WTC11 (cell line): Measurements from ENCODE around the gene CD96. TPM values are rescaled to one million over a fixed set of nuclear protein-coding genes. Genes with fewer than 3 reads are reported as not detected.

Experiments
- ATAC-seq: fragments of 200-7000 bp; cut with Tn5 transposase; 2 replicates; pipeline ENCODE4 v1.10.0; 2021; ENCODE audit warnings: mild to moderate bottlenecking, moderate library complexity
- CTCF ChIA-PET: fragments of 300-600 bp; sonication (Branson Sonifier 250); formaldehyde crosslinking; loops from one replicate; lab custom pipeline; 2021; ENCODE audit warnings: antibody characterized with exemption; lab: Charles Lee
- POLR2A ChIA-PET: fragments of 350-600 bp; sonication (Branson Sonifier 250); formaldehyde crosslinking; loops from one replicate; lab custom pipeline; 2021; ENCODE audit warnings: antibody characterized with exemption; lab: Charles Lee
- DNase-seq: peaks from one replicate; pipeline ENCODE4 v3.0.0; 2021; ENCODE audit warnings: low spot score
- H3K27ac Mint-ChIP-seq: 2 replicates; pipeline ENCODE4 v1.8.0; 2021; ENCODE audit warnings: mixed read lengths
- H3K27me3 Mint-ChIP-seq: 2 replicates; pipeline ENCODE4 v1.8.0; 2021; ENCODE audit warnings: low read depth, mild to moderate bottlenecking, moderate library complexity, mixed read lengths
- H3K36me3 Mint-ChIP-seq: 2 replicates; pipeline ENCODE4 v1.8.0; 2021; ENCODE audit warnings: mixed read lengths
- H3K4me1 Mint-ChIP-seq: 2 replicates; pipeline ENCODE4 v1.8.0; 2022; ENCODE audit warnings: mixed read lengths
- H3K4me3 Mint-ChIP-seq: 2 replicates; pipeline ENCODE4 v1.8.0; 2021; ENCODE audit warnings: mild to moderate bottlenecking, moderate library complexity, mixed read lengths
- H3K9me3 Mint-ChIP-seq: 2 replicates; pipeline ENCODE4 v1.8.0; 2021; ENCODE audit warnings: mixed read lengths
- CREM ChIP-seq: sonication (generic); formaldehyde crosslinking; IDR thresholded peaks from 2 replicates; pipeline ENCODE4 v1.8.1; 2022; ENCODE audit warnings: mild to moderate bottlenecking, missing genetic modification reagents, moderate library complexity
- E2F5 ChIP-seq: sonication (generic); formaldehyde crosslinking; IDR thresholded peaks from 2 replicates; pipeline ENCODE4 v1.8.1; 2022; ENCODE audit warnings: mild to moderate bottlenecking, moderate library complexity, missing genetic modification reagents
- GABPB1 ChIP-seq: sonication (generic); formaldehyde crosslinking; IDR thresholded peaks from 2 replicates; pipeline ENCODE4 v1.8.1; 2023; ENCODE audit warnings: mild to moderate bottlenecking, missing genetic modification reagents
- HMGA2 ChIP-seq: fragments of 250-450 bp; sonication (Bioruptor Pico); IDR thresholded peaks from 2 replicates; pipeline ENCODE4 v1.4.0; 2021; ENCODE audit warnings: mild to moderate bottlenecking, moderate library complexity
- IRF2 ChIP-seq: sonication (generic); formaldehyde crosslinking; IDR thresholded peaks from 2 replicates; pipeline ENCODE4 v1.8.0; 2022; ENCODE audit warnings: low read depth, missing genetic modification reagents, borderline replicate concordance
- NR1H2 ChIP-seq: sonication (generic); formaldehyde crosslinking; IDR thresholded peaks from 2 replicates; pipeline ENCODE4 v1.9.0; 2021; ENCODE audit warnings: mild to moderate bottlenecking, moderate library complexity, missing genetic modification reagents
- RELA ChIP-seq: sonication (generic); formaldehyde crosslinking; IDR thresholded peaks from 2 replicates; pipeline ENCODE4 v1.8.1; 2022; ENCODE audit warnings: missing genetic modification reagents, mild to moderate bottlenecking, borderline replicate concordance
- SOX15 ChIP-seq: fragments of 250-450 bp; sonication (Bioruptor Pico); IDR thresholded peaks from 2 replicates; pipeline ENCODE4 v1.9.0; 2021; ENCODE audit warnings: mild to moderate bottlenecking
- SP1 ChIP-seq: sonication (generic); formaldehyde crosslinking; conservative IDR thresholded peaks from 2 replicates; pipeline ENCODE4 v1.8.1; 2022; ENCODE audit warnings: missing genetic modification reagents
- ZBTB21 ChIP-seq: sonication (generic); formaldehyde crosslinking; IDR thresholded peaks from 2 replicates; pipeline ENCODE4 v1.8.1; 2023; ENCODE audit warnings: mild to moderate bottlenecking, missing genetic modification reagents, borderline replicate concordance
- ZNF121 ChIP-seq: sonication (generic); formaldehyde crosslinking; IDR thresholded peaks from 2 replicates; pipeline ENCODE4 v1.8.0; 2023; ENCODE audit warnings: missing genetic modification reagents
- ZSCAN18 ChIP-seq: fragments of 250-450 bp; sonication (Bioruptor Pico); IDR thresholded peaks from 2 replicates; pipeline ENCODE4 v2.1.2; 2022; ENCODE audit warnings: mild to moderate bottlenecking, moderate library complexity
- total RNA-seq: library from RNA; stranded (reverse); gene quantifications from 3 replicates; pipeline ENCODE4 v1.2.3, GENCODE V29; 2021
- TF ChIP-seq, protein P1 (sequence below): fragments of 250-450 bp; sonication (Bioruptor Pico); IDR thresholded peaks from 2 replicates; pipeline ENCODE4 v1.9.0; 2021; ENCODE audit warnings: mild to moderate bottlenecking
- TF ChIP-seq, protein P2 (sequence below): sonication (generic); formaldehyde crosslinking; IDR thresholded peaks from 2 replicates; pipeline ENCODE4 v1.8.0; 2023; ENCODE audit warnings: mild to moderate bottlenecking, missing genetic modification reagents
- TF ChIP-seq, protein P3 (sequence below): sonication (generic); formaldehyde crosslinking; IDR thresholded peaks from 2 replicates; pipeline ENCODE4 v1.8.1; 2023; ENCODE audit warnings: mild to moderate bottlenecking, missing genetic modification reagents, moderate library complexity
- TF ChIP-seq, protein P4 (sequence below): sonication (generic); formaldehyde crosslinking; IDR thresholded peaks from 2 replicates; pipeline ENCODE4 v1.8.0; 2023; ENCODE audit warnings: missing genetic modification reagents, mild to moderate bottlenecking, borderline replicate concordance
- TF ChIP-seq, protein P5 (sequence below): fragments of 250-450 bp; sonication (Bioruptor Pico); IDR thresholded peaks from 2 replicates; pipeline ENCODE4 v1.9.0; 2021; ENCODE audit warnings: moderate library complexity, mild to moderate bottlenecking, inconsistent platforms, borderline replicate concordance
- TF ChIP-seq, protein P6 (sequence below): fragments of 250-450 bp; sonication (Bioruptor Pico); IDR thresholded peaks from 2 replicates; pipeline ENCODE4 v1.8.0; 2021; ENCODE audit warnings: mild to moderate bottlenecking
- TF ChIP-seq, protein P7 (sequence below): sonication (generic); formaldehyde crosslinking; IDR thresholded peaks from 2 replicates; pipeline ENCODE4 v1.8.1; 2022; ENCODE audit warnings: missing genetic modification reagents, borderline replicate concordance

CD96 gene
- total RNA-seq, 1 experiment from 2014 or later = 0.33 TPM

DNA sequence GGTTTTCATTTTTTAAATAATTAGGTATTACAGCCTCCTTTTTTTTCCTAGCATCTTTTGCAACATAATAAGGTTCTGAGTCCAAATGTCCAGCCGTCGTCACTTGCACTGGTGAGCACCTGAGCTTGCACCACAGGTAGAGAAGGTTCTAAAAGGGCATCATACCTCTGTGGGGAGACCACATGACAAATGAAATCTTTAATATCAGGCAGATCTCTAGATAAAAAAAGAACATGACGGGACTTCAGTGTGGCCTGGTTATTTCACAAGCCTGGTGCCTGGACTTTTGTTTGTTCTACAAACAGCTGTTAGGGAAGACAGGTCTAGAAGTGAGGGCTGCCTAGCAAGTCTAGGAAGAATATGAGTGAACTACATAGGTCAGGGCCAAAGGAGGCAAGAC lies 49.6 kb downstream of the CD96 start:
- H3K4me1 Mint-ChIP-seq = 0 out of 2 replicates have a peak, but pooled peaks cover 5% of the 10 kb centered on the region
- ChIA-PET POLR2A (interaction anchor here (1.2 kb wide), 1 partner anchor 9 kb away, joined by 3 read pairs; no protein-coding TSS in a partner anchor), CTCF (interaction anchor here (1.8 kb wide), 1 partner anchor 14 kb away, joined by 6 read pairs; no protein-coding TSS in a partner anchor)
- TF ChIP-seq E2F5 (CRISPR knock-in tag) = no peak
- TF ChIP-seq, protein P1, sequence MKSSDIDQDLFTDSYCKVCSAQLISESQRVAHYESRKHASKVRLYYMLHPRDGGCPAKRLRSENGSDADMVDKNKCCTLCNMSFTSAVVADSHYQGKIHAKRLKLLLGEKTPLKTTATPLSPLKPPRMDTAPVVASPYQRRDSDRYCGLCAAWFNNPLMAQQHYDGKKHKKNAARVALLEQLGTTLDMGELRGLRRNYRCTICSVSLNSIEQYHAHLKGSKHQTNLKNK (CRISPR knock-in tag) = no peak
- TF ChIP-seq SOX15 (CRISPR knock-in tag) = no peak
- no peak for TF ChIP-seq HMGA2 (CRISPR knock-in tag)
- TF ChIP-seq ZBTB21 (CRISPR knock-in tag) = no peak
- TF ChIP-seq, protein P2, sequence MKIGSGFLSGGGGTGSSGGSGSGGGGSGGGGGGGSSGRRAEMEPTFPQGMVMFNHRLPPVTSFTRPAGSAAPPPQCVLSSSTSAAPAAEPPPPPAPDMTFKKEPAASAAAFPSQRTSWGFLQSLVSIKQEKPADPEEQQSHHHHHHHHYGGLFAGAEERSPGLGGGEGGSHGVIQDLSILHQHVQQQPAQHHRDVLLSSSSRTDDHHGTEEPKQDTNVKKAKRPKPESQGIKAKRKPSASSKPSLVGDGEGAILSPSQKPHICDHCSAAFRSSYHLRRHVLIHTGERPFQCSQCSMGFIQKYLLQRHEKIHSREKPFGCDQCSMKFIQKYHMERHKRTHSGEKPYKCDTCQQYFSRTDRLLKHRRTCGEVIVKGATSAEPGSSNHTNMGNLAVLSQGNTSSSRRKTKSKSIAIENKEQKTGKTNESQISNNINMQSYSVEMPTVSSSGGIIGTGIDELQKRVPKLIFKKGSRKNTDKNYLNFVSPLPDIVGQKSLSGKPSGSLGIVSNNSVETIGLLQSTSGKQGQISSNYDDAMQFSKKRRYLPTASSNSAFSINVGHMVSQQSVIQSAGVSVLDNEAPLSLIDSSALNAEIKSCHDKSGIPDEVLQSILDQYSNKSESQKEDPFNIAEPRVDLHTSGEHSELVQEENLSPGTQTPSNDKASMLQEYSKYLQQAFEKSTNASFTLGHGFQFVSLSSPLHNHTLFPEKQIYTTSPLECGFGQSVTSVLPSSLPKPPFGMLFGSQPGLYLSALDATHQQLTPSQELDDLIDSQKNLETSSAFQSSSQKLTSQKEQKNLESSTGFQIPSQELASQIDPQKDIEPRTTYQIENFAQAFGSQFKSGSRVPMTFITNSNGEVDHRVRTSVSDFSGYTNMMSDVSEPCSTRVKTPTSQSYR (CRISPR knock-in tag) = no peak
- TF ChIP-seq, protein P3, sequence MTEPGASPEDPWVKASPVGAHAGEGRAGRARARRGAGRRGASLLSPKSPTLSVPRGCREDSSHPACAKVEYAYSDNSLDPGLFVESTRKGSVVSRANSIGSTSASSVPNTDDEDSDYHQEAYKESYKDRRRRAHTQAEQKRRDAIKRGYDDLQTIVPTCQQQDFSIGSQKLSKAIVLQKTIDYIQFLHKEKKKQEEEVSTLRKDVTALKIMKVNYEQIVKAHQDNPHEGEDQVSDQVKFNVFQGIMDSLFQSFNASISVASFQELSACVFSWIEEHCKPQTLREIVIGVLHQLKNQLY (CRISPR knock-in tag) = no peak
- TF ChIP-seq, protein P4, sequence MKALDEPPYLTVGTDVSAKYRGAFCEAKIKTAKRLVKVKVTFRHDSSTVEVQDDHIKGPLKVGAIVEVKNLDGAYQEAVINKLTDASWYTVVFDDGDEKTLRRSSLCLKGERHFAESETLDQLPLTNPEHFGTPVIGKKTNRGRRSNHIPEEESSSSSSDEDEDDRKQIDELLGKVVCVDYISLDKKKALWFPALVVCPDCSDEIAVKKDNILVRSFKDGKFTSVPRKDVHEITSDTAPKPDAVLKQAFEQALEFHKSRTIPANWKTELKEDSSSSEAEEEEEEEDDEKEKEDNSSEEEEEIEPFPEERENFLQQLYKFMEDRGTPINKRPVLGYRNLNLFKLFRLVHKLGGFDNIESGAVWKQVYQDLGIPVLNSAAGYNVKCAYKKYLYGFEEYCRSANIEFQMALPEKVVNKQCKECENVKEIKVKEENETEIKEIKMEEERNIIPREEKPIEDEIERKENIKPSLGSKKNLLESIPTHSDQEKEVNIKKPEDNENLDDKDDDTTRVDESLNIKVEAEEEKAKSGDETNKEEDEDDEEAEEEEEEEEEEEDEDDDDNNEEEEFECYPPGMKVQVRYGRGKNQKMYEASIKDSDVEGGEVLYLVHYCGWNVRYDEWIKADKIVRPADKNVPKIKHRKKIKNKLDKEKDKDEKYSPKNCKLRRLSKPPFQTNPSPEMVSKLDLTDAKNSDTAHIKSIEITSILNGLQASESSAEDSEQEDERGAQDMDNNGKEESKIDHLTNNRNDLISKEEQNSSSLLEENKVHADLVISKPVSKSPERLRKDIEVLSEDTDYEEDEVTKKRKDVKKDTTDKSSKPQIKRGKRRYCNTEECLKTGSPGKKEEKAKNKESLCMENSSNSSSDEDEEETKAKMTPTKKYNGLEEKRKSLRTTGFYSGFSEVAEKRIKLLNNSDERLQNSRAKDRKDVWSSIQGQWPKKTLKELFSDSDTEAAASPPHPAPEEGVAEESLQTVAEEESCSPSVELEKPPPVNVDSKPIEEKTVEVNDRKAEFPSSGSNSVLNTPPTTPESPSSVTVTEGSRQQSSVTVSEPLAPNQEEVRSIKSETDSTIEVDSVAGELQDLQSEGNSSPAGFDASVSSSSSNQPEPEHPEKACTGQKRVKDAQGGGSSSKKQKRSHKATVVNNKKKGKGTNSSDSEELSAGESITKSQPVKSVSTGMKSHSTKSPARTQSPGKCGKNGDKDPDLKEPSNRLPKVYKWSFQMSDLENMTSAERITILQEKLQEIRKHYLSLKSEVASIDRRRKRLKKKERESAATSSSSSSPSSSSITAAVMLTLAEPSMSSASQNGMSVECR (CRISPR knock-in tag) = no peak
- TF ChIP-seq SP1 (CRISPR knock-in tag) = no peak
- TF ChIP-seq, protein P5, sequence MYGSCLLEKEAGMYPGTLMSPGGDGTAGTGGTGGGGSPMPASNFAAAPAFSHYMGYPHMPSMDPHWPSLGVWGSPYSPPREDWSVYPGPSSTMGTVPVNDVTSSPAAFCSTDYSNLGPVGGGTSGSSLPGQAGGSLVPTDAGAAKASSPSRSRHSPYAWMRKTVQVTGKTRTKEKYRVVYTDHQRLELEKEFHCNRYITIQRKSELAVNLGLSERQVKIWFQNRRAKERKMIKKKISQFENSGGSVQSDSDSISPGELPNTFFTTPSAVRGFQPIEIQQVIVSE (CRISPR knock-in tag) = no peak
- TF ChIP-seq GABPB1 = no peak
- TF ChIP-seq NR1H2 (CRISPR knock-in tag) = no peak
- H3K27ac Mint-ChIP-seq = no peak overlapping the region
- H3K4me3 Mint-ChIP-seq = no peak overlapping the region
- DNase-seq = no peak
- peaks cover 3% of the 10 kb centered on the region; the same call in 1 of the 2 replicates for H3K27me3 Mint-ChIP-seq
- H3K36me3 Mint-ChIP-seq = peaks cover 4% of the 10 kb centered on the region; the same call in 1 of the 2 replicates
- peaks cover 18% of the 10 kb centered on the region for H3K9me3 Mint-ChIP-seq
- ATAC-seq = no peak

GRCh38 chr3:111592143-111592542 lies 50.1 kb downstream of the CD96 start:
- Mint-ChIP-seq H3K27ac (no peak overlapping the region), H3K36me3 (no peaks in the 10 kb centered on the region), H3K9me3 (peaks cover 12% of the 10 kb centered on the region), H3K4me3 (no peak overlapping the region), H3K4me1 (0 out of 2 replicates have a peak, but pooled peaks cover 5% of the 10 kb centered on the region), H3K27me3 (peaks cover 3% of the 10 kb centered on the region; the same call in 1 of the 2 replicates)
- ChIA-PET POLR2A (no interaction called here), CTCF (no interaction called here)
- DNase-seq (no peak), ATAC-seq (no peak)
- TF ChIP-seq, protein P6, sequence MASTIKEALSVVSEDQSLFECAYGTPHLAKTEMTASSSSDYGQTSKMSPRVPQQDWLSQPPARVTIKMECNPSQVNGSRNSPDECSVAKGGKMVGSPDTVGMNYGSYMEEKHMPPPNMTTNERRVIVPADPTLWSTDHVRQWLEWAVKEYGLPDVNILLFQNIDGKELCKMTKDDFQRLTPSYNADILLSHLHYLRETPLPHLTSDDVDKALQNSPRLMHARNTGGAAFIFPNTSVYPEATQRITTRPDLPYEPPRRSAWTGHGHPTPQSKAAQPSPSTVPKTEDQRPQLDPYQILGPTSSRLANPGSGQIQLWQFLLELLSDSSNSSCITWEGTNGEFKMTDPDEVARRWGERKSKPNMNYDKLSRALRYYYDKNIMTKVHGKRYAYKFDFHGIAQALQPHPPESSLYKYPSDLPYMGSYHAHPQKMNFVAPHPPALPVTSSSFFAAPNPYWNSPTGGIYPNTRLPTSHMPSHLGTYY (CRISPR knock-in tag) = no peak
- TF ChIP-seq, protein P7, sequence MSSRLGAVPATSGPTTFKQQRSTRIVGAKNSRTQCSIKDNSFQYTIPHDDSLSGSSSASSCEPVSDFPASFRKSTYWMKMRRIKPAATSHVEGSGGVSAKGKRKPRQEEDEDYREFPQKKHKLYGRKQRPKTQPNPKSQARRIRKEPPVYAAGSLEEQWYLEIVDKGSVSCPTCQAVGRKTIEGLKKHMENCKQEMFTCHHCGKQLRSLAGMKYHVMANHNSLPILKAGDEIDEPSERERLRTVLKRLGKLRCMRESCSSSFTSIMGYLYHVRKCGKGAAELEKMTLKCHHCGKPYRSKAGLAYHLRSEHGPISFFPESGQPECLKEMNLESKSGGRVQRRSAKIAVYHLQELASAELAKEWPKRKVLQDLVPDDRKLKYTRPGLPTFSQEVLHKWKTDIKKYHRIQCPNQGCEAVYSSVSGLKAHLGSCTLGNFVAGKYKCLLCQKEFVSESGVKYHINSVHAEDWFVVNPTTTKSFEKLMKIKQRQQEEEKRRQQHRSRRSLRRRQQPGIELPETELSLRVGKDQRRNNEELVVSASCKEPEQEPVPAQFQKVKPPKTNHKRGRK (CRISPR knock-in tag) = no peak
- TF ChIP-seq ZNF121 (CRISPR knock-in tag) (no peak), RELA (CRISPR knock-in tag) (no peak), ZSCAN18 (CRISPR knock-in tag) (no peak), IRF2 (CRISPR knock-in tag) (no peak), CREM (no peak)
